ENCODE measurements around the gene CMIP.

- TF ChIP-seq CTCF (IDR thresholded peaks at IDR 0.05) (no peak), POLR2A (IDR thresholded peaks at IDR 0.05) (no peak), POLR2AphosphoS5 (IDR thresholded peaks at IDR 0.05) (no peak)
Measured at GRCh38 chr16:81678326-81679095, 233.9 kb downstream of the CMIP start.

Measured in transverse colon (tissue), 4 donors.